ENCODE data around the gene STK36. TPM values are rescaled to one million over a fixed set of nuclear protein-coding genes. Genes with fewer than 3 reads are reported as not detected.

The STK36 gene
- total RNA-seq, 4 donors from 2014 or later, result 16.7 to 36.6 (median 22.2) TPM

- no peak for ATAC-seq
- no peak for TF ChIP-seq CTCF (IDR thresholded peaks at IDR 0.05)
- no peak for TF ChIP-seq POLR2AphosphoS5 (IDR thresholded peaks at IDR 0.05)
- TF ChIP-seq EP300 (IDR thresholded peaks at IDR 0.05), result no peak
- no peak for TF ChIP-seq POLR2A (IDR thresholded peaks at IDR 0.05)
- no peak overlapping the region for H3K27ac ChIP-seq
- peaks cover 0 to 34% (median 7%) of the 10 kb centered on the region in 3 donors for H3K4me1 ChIP-seq
- WGBS, 2 donors (ENCODE audit: low coverage in 1 of 2), result 86% methylated on average over 2 of the region's 2 CpGs; no CpG with 5 or more reads in 1 of the 2 donors
- peaks cover 0 to 12% of the 10 kb centered on the region in 2 donors for H3K36me3 ChIP-seq
- H3K9me3 ChIP-seq, result no peaks in the 10 kb centered on the region
- H3K27me3 ChIP-seq, result no peaks in the 10 kb centered on the region
- no peak overlapping the region for H3K4me3 ChIP-seq
Observed at GRCh38 chr2:218713922-218714321, 42.0 kb downstream of the STK36 start.

GRCh38 chr2:218716070-218716469, 44.2 kb downstream of the STK36 start:
- Histone ChIP-seq H3K27me3 (no peaks in the 10 kb centered on the region), H3K36me3 (peaks cover 0 to 19% of the 10 kb centered on the region in 2 donors), H3K27ac (no peak overlapping the region), H3K4me1 (peaks cover 0 to 31% (median 7%) of the 10 kb centered on the region in 3 donors), H3K9me3 (no peaks in the 10 kb centered on the region), H3K4me3 (no peak overlapping the region)
- ATAC-seq, result no peak
- TF ChIP-seq POLR2AphosphoS5 (IDR thresholded peaks at IDR 0.05) (no peak), POLR2A (IDR thresholded peaks at IDR 0.05) (no peak), CTCF (IDR thresholded peaks at IDR 0.05) (no peak)
- WGBS, 2 donors (ENCODE audit: low coverage in 1 of 2), result 44 to 66% methylated on average over 4 of the region's 4 CpGs

- no peak overlapping the region for H3K4me3 ChIP-seq
- 73 to 75% methylated on average over 3 of the region's 3 CpGs for WGBS, 2 donors (ENCODE audit: low coverage in 1 of 2)
- H3K9me3 ChIP-seq, result no peaks in the 10 kb centered on the region
- no peak overlapping the region for H3K27ac ChIP-seq
- H3K27me3 ChIP-seq, result no peaks in the 10 kb centered on the region
- ATAC-seq, result no peak
- TF ChIP-seq POLR2A (IDR thresholded peaks at IDR 0.05), result no peak
- TF ChIP-seq EP300 (IDR thresholded peaks at IDR 0.05), result no peak
- H3K36me3 ChIP-seq, result peaks cover 0 to 19% of the 10 kb centered on the region in 2 donors
- peaks cover 0 to 19% (median 4%) of the 10 kb centered on the region in 3 donors for H3K4me1 ChIP-seq
Observed at GRCh38 chr2:218717262-218717661, 45.4 kb downstream of the STK36 start.

GRCh38 chr2:218718058-218718457, 46.2 kb downstream of the STK36 start:
- Histone ChIP-seq H3K27me3 (no peaks in the 10 kb centered on the region), H3K4me1 (peaks cover 0 to 17% (median 4%) of the 10 kb centered on the region in 3 donors), H3K36me3 (peaks cover 0 to 19% of the 10 kb centered on the region in 2 donors), H3K4me3 (no peak overlapping the region), H3K27ac (no peak overlapping the region), H3K9me3 (no peaks in the 10 kb centered on the region)
- ATAC-seq, result no peak
- TF ChIP-seq EP300 (IDR thresholded peaks at IDR 0.05) (no peak), POLR2AphosphoS5 (IDR thresholded peaks at IDR 0.05) (no peak), POLR2A (IDR thresholded peaks at IDR 0.05) (no peak), CTCF (IDR thresholded peaks at IDR 0.05) (no peak)
- 86 to 98% methylated on average over 2 to 7 of the region's 7 CpGs for WGBS, 2 donors (ENCODE audit: low coverage in 1 of 2)

GRCh38 chr2:218719457-218719856, 47.6 kb downstream of the STK36 start:
- H3K27ac ChIP-seq, result no peak overlapping the region
- peaks cover 0 to 13% (median 4%) of the 10 kb centered on the region in 3 donors for H3K4me1 ChIP-seq
- TF ChIP-seq POLR2AphosphoS5 (IDR thresholded peaks at IDR 0.05) (no peak), POLR2A (IDR thresholded peaks at IDR 0.05) (no peak), EP300 (IDR thresholded peaks at IDR 0.05) (no peak), CTCF (IDR thresholded peaks at IDR 0.05) (no peak)
- ATAC-seq, result no peak
- WGBS, 2 donors (ENCODE audit: low coverage in 1 of 2), result 80 to 82% methylated on average over 3 of the region's 3 CpGs
- H3K9me3 ChIP-seq, result no peaks in the 10 kb centered on the region
- peaks cover 0 to 19% of the 10 kb centered on the region in 2 donors for H3K36me3 ChIP-seq
- H3K27me3 ChIP-seq, result no peaks in the 10 kb centered on the region
- H3K4me3 ChIP-seq, result no peak overlapping the region

Data from gastroesophageal sphincter (tissue), 4 donors.